Suprapubic skin (tissue), 4 donors: ENCODE measurements around the gene COL4A1. TPM values are rescaled to one million over a fixed set of nuclear protein-coding genes. Genes with fewer than 3 reads are reported as not detected.

ENCODE experiments used
- DNase-seq, 2 donors: peaks; one replicate each; pipeline ENCODE4 v3.0.0-alpha.2; 2019; ENCODE audit warnings: low spot score in 2 of 2
- H3K27ac ChIP-seq: fragments of 200-600 bp; sonication (generic); one replicate; pipeline ENCODE4 v1.5.1; 2019
- H3K27me3 ChIP-seq: fragments of 200-600 bp; sonication (generic); one replicate; pipeline ENCODE4 v1.5.1; 2019
- H3K36me3 ChIP-seq: fragments of 200-600 bp; sonication (generic); one replicate; pipeline ENCODE4 v1.5.1; 2019
- H3K4me1 ChIP-seq: fragments of 200-600 bp; sonication (generic); one replicate; pipeline ENCODE4 v1.5.1; 2019
- H3K4me3 ChIP-seq: fragments of 200-600 bp; sonication (generic); one replicate; pipeline ENCODE4 v1.5.1; 2019; ENCODE audit warnings: mild to moderate bottlenecking
- H3K9me3 ChIP-seq: fragments of 200-600 bp; sonication (generic); one replicate; pipeline ENCODE4 v1.5.1; 2019
- EP300 ChIP-seq: sonication (generic); formaldehyde crosslinking; IDR thresholded peaks from one replicate; pipeline ENCODE4 v1.6.1; 2017; ENCODE audit warnings: antibody characterized with exemption
- POLR2A ChIP-seq, 2 donors: fragments of 450-650 bp; IDR thresholded peaks; one replicate each; pipeline ENCODE4 v1.6.1; 2017; ENCODE audit warnings: antibody characterized with exemption in 2 of 2, mild to moderate bottlenecking in 2 of 2, moderate library complexity in 2 of 2
- POLR2AphosphoS5 ChIP-seq, 3 donors: sonication (generic); formaldehyde crosslinking; IDR thresholded peaks; one replicate each; pipeline ENCODE4 v1.6.1; 2017; ENCODE audit warnings: antibody characterized with exemption in 3 of 3
- WGBS: methylation state at CpG from one replicate; pipeline ENCODE4 v1.1.5; 2018; 5-methylcytosine and 5-hydroxymethylcytosine counted together
- total RNA-seq, 4 donors: library from RNA; depleted of rRNA; stranded (reverse); fragments of >200 nt; gene quantifications; one replicate each; pipeline ENCODE4 v1.1.0, GENCODE V29; 2016
- TF ChIP-seq, protein P1 (sequence below), 2 donors: fragments of 200-600 bp in 1 of 2; fragments of 450-650 bp in 1 of 2; sonication (generic) in 1 of 2; IDR thresholded peaks; one replicate each; pipeline ENCODE4 v1.5.1; 2016 to 2019; ENCODE audit warnings: antibody characterized with exemption in 2 of 2, mild to moderate bottlenecking in 1 of 2, moderate library complexity in 1 of 2

The COL4A1 gene
- total RNA-seq, 4 donors from 2014 or later: 36.7 to 60.8 (median 43.6) TPM

DNA sequence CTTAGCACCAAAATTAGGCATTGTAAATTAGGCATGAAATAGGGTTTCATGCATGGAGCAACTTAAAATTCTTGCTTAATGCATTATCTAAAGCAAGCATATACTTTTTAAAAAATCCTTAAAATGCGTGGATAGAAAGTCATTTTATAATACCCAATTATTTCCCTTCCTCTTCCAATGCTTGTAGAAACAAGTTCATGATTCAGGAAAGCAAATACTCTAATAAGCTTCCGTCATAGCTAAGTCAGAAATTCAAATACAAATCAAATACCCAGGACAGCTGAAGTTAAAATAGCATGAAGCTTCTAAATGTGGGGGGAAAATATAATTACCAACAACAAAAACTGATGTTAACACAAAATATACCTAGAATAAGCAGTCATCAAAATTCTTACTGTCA, 89.1 kb downstream of the COL4A1 start:
- Histone ChIP-seq H3K27me3 (no peaks in the 10 kb centered on the region), H3K4me1 (peaks cover 17% of the 10 kb centered on the region), H3K9me3 (no peaks in the 10 kb centered on the region), H3K4me3 (no peak overlapping the region), H3K27ac (no peak overlapping the region), H3K36me3 (no peaks in the 10 kb centered on the region)
- no peak for DNase-seq
- 79% methylated on average over 2 of the region's 2 CpGs for WGBS
- TF ChIP-seq POLR2A (IDR thresholded peaks at IDR 0.05): no peak
- TF ChIP-seq, protein P1, sequence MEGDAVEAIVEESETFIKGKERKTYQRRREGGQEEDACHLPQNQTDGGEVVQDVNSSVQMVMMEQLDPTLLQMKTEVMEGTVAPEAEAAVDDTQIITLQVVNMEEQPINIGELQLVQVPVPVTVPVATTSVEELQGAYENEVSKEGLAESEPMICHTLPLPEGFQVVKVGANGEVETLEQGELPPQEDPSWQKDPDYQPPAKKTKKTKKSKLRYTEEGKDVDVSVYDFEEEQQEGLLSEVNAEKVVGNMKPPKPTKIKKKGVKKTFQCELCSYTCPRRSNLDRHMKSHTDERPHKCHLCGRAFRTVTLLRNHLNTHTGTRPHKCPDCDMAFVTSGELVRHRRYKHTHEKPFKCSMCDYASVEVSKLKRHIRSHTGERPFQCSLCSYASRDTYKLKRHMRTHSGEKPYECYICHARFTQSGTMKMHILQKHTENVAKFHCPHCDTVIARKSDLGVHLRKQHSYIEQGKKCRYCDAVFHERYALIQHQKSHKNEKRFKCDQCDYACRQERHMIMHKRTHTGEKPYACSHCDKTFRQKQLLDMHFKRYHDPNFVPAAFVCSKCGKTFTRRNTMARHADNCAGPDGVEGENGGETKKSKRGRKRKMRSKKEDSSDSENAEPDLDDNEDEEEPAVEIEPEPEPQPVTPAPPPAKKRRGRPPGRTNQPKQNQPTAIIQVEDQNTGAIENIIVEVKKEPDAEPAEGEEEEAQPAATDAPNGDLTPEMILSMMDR (IDR thresholded peaks at IDR 0.05): no peak
- TF ChIP-seq POLR2AphosphoS5 (IDR thresholded peaks at IDR 0.05): no peak
- no peak for TF ChIP-seq EP300

DNA sequence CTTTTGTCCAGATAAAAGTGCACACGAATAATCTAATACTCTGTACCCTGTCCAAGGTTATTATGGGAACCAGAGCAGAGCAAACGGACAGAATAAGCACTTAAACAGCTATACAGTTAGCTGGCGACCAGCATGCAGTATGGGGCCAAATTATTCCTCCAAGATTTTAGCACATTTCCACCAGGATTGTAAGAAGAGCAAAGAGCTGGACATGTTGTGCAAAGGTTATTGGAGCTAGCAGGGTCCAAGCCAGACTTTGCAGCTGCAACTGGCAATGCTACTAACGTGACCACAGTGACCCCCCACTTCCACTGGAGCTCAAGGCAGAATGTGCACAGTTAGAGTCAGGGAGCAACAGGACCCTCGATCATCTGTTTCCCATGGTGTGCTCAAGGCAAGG, 89.9 kb downstream of the COL4A1 start:
- no peak for DNase-seq
- peaks cover 16% of the 10 kb centered on the region for H3K4me1 ChIP-seq
- no peaks in the 10 kb centered on the region for H3K36me3 ChIP-seq
- H3K9me3 ChIP-seq: no peaks in the 10 kb centered on the region
- no peaks in the 10 kb centered on the region for H3K27me3 ChIP-seq
- no peak overlapping the region for H3K4me3 ChIP-seq
- H3K27ac ChIP-seq: no peak overlapping the region
- TF ChIP-seq POLR2AphosphoS5 (IDR thresholded peaks at IDR 0.05) (no peak), POLR2A (IDR thresholded peaks at IDR 0.05) (no peak), EP300 (no peak)
- TF ChIP-seq, protein P1 (IDR thresholded peaks at IDR 0.05): no peak
- WGBS: 55% methylated on average over 5 of the region's 5 CpGs

DNA sequence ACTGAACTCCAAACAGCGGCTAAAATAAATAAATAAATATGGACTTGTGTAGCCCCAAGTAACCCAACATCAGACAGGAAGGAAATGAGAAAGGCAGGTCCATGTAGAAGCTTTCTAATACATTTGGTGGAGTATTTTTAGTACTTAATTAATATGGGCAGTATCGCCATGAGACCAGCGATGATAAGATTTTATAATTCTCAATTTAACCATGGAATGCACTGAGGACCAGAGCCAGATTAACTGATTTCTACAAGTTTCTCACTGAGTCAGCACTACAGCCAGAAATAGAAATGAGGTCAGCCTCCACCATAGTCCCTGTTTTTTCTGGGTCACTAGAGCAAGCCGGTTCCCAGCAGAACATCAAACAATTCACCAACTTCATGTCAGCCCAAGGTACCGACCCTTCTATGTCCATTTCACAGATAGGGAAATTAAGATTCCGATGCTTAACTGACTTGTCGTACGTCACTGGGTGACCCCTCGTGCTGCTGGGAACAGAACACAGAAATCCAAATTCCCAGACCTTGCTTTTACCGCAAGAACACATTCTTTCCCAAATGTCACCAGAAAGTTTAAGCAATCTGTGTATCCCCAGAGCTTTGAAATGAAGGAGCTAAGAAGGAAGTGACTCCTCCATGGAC, 90.4 kb downstream of the COL4A1 start:
- Histone ChIP-seq H3K27me3 (no peaks in the 10 kb centered on the region), H3K36me3 (no peaks in the 10 kb centered on the region), H3K27ac (no peak overlapping the region), H3K9me3 (no peaks in the 10 kb centered on the region), H3K4me3 (no peak overlapping the region), H3K4me1 (peaks cover 10% of the 10 kb centered on the region)
- no peak for DNase-seq
- 55% methylated on average over 10 of the region's 10 CpGs for WGBS
- TF ChIP-seq, protein P1 (IDR thresholded peaks at IDR 0.05): no peak
- peak; percentile 58 for TF ChIP-seq EP300
- TF ChIP-seq POLR2AphosphoS5 (IDR thresholded peaks at IDR 0.05): peak in 1 of 3 donors; percentile 40

DNA sequence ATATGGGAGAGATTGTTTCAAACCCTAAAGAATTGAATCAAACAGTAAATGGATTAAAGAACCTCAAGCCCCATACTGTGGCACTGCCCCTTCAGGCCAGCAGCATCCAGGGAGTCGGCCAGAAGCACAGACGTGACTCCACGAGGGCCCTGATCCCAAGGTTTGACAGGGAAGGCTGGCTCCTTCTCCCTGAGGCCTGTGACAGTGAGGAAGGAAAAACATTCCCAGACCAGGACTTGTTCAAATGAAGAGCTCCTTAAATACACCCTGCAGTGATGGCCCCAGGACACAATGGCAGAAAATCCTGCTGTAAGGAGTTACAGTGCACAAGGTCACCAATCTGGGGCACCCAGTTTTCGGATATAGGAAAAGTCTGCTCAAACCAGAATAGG, 91.0 kb downstream of the COL4A1 start:
- WGBS: 81% methylated on average over 4 of the region's 4 CpGs
- H3K27me3 ChIP-seq: no peaks in the 10 kb centered on the region
- peaks cover 4% of the 10 kb centered on the region for H3K36me3 ChIP-seq
- TF ChIP-seq POLR2A (IDR thresholded peaks at IDR 0.05) (no peak), EP300 (no peak), POLR2AphosphoS5 (IDR thresholded peaks at IDR 0.05) (no peak)
- TF ChIP-seq, protein P1 (IDR thresholded peaks at IDR 0.05): no peak
- no peak for DNase-seq
- peaks cover 9% of the 10 kb centered on the region for H3K4me1 ChIP-seq
- H3K27ac ChIP-seq: no peak overlapping the region
- no peak overlapping the region for H3K4me3 ChIP-seq
- no peaks in the 10 kb centered on the region for H3K9me3 ChIP-seq

DNA sequence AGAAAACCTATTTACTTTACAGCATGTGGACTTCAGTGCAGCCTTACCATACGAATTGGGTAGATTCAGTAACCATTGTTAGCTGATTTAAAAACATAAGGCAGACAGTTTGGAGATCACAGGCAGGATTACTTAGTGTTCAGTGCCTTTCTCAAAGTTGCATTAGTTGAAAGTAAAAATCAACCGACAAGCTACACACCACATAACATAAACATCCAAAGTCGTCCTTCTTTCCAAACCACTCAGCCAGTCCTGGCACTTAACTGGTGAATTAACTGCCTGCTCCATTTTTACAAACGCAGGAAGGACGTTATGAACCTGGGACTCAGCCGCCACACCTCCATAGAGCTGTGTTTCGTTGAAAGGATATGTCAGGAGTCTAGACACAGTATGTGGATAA, 91.4 kb downstream of the COL4A1 start:
- Histone ChIP-seq H3K4me1 (peaks cover 9% of the 10 kb centered on the region), H3K36me3 (peaks cover 8% of the 10 kb centered on the region), H3K9me3 (no peaks in the 10 kb centered on the region), H3K27me3 (no peaks in the 10 kb centered on the region), H3K4me3 (no peak overlapping the region), H3K27ac (no peak overlapping the region)
- WGBS: 78% methylated on average over 7 of the region's 7 CpGs
- no peak for DNase-seq
- TF ChIP-seq POLR2A (IDR thresholded peaks at IDR 0.05): no peak
- TF ChIP-seq, protein P1 (IDR thresholded peaks at IDR 0.05): no peak
